ENCODE measurements around the gene DNAJC6.

DNA sequence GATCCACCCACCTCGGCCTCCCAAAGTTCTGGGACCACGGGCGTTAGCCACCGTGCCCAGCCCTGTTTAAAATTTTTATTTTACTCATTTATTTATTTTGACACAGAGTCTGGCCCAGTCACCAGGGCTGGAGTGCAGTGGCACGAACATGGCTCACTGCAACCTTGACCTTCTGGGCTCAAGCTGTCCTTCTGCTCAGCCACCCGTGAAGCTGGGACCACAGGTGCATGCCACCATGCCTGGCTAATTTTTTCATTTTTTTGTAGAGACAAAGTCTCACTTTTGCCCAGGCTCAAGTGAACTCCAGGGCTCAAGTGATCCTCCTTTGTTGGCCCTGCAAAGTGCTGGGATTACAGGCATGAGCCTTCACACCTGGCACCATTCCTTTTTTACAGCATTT, 27.5 kb upstream of the DNAJC6 start:
- no peak for TF ChIP-seq RFX5 (IDR thresholded peaks at IDR 0.05)
- TF ChIP-seq CHD4 (IDR thresholded peaks at IDR 0.05; ENCODE audit: borderline replicate concordance): no peak
- TF ChIP-seq, protein P1, sequence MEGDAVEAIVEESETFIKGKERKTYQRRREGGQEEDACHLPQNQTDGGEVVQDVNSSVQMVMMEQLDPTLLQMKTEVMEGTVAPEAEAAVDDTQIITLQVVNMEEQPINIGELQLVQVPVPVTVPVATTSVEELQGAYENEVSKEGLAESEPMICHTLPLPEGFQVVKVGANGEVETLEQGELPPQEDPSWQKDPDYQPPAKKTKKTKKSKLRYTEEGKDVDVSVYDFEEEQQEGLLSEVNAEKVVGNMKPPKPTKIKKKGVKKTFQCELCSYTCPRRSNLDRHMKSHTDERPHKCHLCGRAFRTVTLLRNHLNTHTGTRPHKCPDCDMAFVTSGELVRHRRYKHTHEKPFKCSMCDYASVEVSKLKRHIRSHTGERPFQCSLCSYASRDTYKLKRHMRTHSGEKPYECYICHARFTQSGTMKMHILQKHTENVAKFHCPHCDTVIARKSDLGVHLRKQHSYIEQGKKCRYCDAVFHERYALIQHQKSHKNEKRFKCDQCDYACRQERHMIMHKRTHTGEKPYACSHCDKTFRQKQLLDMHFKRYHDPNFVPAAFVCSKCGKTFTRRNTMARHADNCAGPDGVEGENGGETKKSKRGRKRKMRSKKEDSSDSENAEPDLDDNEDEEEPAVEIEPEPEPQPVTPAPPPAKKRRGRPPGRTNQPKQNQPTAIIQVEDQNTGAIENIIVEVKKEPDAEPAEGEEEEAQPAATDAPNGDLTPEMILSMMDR (IDR thresholded peaks at IDR 0.05): no peak
- TF ChIP-seq, protein P2, sequence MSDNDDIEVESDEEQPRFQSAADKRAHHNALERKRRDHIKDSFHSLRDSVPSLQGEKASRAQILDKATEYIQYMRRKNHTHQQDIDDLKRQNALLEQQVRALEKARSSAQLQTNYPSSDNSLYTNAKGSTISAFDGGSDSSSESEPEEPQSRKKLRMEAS (IDR thresholded peaks at IDR 0.05): no peak
- no peak for TF ChIP-seq JUN (IDR thresholded peaks at IDR 0.05)
- TF ChIP-seq POLR2A (IDR thresholded peaks at IDR 0.05; ENCODE audit: low read length): no peak
- TF ChIP-seq MAZ (IDR thresholded peaks at IDR 0.05; ENCODE audit: borderline replicate concordance, low read depth, low read length): no peak
- TF ChIP-seq, protein P3, sequence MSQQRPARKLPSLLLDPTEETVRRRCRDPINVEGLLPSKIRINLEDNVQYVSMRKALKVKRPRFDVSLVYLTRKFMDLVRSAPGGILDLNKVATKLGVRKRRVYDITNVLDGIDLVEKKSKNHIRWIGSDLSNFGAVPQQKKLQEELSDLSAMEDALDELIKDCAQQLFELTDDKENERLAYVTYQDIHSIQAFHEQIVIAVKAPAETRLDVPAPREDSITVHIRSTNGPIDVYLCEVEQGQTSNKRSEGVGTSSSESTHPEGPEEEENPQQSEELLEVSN (IDR thresholded peaks at IDR 0.05; ENCODE audit: borderline replicate concordance, low read depth): no peak

Measured in A549 (cell line).